Esophagus muscularis mucosa (tissue), 3 donors: ENCODE results near the gene KBTBD12.

Experiments used
- CTCF ChIP-seq, 3 experiments: fragments of 200-600 bp in 2 of 3; fragments of 450-650 bp in 1 of 3; sonication (generic) in 2 of 3; IDR thresholded peaks; one replicate each; pipeline ENCODE4 v1.5.1; 2017 to 2019; ENCODE audit warnings: antibody characterized with exemption in 3 of 3, mild to moderate bottlenecking in 2 of 3, moderate library complexity in 1 of 3
- POLR2A ChIP-seq: fragments of 450-650 bp; IDR thresholded peaks from one replicate; pipeline ENCODE4 v1.6.1; 2017; ENCODE audit warnings: antibody characterized with exemption, moderate library complexity, mild to moderate bottlenecking, low read depth

- no peak for TF ChIP-seq POLR2A
- no peak for TF ChIP-seq CTCF (IDR thresholded peaks at IDR 0.05)
These were observed 79.0 kb downstream of the KBTBD12 start for GRCh38 chr3:127994011-127994410.
